HG02852 (cell line): ENCODE data around the gene ECPAS.
"Not testable (repeated sequence)": the region's sequence is repeated elsewhere in the genome, so short reads cannot be mapped to it uniquely, and the experiment has no call there.

Experiments used
- ATAC-seq: cut with Tn5 transposase; IDR thresholded peaks from one replicate; pipeline ENCODE4 v1.9.1; 2021; ENCODE audit warnings: mild to moderate bottlenecking, moderate library complexity; ENCODE audit not compliant: unreplicated experiment

The ECPAS gene

DNA sequence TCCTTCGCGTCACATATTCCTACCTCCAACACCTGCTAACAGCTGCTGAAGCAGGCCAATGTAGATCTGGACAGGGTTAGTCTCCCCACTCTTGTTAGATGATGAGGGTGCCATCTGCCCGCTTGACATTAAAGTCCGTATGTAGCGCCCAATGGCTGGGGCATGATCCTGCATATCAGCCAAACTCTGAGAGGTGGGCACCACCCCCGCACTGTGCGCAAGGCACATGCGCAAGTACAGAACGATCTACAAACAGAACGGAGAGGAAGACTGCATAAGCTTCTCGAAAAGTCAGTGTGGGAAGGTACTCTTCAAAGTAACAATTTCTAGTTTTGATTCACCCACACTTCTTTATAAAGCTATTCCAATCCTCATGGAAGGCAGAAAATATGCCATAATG is 69.8 kb downstream of the ECPAS start:
- no peak for ATAC-seq

DNA sequence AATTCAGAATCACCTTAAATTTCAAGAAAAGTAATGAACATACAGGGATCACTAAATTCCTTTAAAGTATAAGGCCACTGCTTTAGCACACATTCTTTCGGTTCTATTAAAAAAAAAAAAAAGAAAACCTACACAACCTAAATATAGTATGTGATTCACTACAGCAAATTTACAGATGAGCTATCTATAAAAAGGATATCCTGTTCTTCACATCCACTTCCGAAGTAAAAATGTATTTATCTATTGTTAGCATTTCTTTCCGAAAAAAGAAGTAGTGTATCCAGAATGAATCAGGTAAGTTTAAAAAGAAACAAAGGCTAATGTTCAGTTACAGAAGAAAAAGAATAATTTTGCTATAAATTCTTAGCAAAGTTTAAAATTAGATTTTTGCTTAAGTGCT is 70.2 kb downstream of the ECPAS start:
- ATAC-seq: no peak

DNA sequence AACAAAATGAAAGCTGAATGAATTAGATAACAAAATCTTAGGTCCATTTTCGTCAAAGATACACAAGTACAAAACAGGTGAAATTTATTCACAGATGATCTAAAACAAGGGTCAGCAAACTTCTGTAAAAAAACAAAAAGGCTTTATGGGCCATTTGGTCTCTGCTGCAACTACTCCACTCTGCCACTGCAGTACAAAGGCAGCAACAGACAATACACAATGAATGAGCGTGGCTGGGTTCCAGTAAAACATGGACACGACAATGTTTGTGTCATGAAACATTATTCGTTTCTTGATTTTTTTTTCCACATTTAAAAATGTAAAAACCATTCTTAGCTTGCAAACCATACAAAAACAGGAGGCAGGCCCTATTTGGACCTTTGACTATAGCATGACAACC is 71.9 kb downstream of the ECPAS start:
- ATAC-seq: no peak

DNA sequence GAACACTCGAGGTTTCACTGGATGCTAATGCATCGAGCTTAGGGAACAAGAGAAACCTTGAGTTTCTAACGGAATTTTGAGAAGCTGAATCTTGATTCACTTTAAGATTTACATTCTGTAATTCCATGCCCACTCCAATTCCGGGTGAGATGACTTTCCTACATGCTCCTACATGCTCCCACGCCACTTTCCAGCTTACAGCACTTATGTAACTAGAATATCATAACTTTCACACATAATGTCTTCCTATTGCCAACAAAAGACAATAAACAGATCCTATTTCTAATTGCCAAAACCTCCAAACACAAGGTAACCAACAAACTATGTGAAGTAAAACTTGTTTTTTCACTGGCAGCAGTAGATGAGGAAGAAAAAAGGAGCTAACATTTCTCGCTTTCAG is 72.9 kb downstream of the ECPAS start:
- no peak for ATAC-seq

DNA sequence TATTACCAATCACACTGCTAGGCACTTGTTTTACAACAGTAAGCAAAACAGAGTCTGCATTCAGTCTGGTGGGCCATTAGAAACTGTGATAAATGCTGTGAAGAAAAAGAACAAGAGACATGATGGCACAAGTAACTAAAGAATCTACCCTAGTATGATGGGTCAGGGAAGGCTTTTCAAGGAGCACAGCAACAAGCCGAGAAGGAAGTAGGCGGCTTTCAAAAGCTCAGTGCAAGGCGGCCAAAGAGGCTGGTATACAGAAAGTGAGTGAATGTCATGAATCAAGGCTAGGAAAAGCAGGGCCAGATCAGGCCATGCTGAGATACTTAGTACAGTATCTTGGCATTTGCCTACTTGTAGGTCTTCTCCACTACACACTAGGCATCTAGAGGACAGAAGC is 76.4 kb downstream of the ECPAS start:
- ATAC-seq: no peak

DNA sequence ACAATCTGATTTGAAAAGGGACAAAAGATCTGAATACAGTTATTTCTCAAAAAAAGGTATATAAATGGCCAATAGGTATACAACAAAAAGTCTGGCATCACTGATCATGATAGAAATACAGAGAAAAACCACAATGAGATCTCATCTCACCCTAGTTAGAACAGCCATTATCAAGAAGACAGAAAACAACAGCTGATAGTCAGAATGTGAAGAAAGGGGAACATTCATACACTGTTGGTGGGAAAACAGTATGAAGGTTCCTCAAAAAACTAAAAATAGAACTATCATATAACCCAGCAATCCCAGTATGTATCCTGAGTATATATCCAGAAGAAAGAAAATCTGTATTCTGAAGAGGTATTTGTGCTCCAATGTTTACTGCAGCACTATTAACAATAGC is 78.5 kb downstream of the ECPAS start:
- ATAC-seq: no peak

DNA sequence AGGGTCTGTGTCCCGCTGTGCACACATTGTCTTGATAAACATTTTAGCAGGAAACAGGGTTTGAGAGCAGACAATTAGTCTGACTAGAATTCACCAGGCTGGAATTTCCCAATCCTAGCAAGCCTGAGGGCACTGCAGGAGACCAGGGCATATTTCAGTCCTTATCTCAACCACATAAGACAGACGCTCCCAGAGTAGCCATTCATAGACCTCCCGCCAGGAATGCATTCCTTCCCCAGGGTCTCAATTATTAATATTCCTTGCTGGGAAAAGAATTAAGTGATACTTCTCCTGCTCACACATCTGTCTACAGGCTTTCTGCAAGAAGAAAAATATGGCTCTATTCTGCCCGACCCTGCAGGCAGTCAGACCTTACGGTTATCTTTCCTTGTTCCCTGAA is 82.7 kb downstream of the ECPAS start:
- not testable (repeated sequence) for ATAC-seq

DNA sequence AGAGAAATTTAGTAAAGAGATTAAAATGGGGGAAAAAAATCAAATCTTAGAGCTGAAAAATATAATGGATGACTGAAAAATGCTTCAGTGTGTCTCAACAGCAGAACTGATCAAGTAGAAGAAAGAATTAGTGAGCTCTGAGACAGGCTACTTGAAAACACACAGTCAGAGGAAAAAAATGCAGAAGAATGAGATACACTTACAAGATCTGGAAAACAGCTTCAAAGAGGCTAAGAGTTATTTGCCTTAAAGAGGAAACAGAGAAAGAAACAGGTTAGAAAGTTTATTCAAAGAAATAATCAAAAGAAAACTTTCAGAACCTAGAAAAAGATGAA is 83.7 kb downstream of the ECPAS start:
- no peak for ATAC-seq

DNA sequence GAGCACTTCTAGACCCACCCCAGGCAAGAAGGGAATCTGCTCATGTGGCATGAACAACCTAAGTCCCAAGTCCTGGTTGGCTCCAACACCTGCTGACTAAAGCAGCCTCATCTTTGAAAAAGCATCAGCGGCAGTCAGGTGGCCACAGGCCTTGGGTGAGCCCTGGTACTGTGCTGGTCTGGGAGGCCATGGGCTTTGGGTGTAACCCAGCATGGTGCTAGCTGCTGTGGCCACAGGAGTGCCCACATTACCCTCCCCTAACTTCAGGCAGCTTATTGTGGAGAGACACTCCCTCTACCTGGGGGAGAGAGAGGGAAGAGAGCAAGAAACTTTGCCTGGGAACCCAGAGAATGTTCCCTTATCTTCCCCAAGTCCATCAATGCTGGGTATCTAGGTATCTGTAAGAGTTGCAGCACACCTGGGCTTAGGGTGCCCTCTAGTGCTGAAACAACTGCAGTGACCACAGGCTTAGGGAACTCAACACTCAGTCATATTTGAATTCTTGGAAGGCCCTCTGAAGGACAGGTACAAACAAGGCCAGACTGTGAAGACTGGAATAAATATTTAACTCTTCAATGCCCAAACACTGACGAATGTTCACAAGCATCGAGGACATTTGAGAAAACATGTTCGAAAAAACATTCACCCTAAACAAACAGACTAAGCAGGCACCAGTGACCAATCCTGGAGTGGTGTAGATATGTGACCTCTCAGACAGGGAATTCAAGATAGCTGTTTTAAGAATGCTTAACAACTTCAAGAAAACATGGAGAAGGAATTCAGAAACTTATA is 84.2 kb downstream of the ECPAS start:
- no peak for ATAC-seq

DNA sequence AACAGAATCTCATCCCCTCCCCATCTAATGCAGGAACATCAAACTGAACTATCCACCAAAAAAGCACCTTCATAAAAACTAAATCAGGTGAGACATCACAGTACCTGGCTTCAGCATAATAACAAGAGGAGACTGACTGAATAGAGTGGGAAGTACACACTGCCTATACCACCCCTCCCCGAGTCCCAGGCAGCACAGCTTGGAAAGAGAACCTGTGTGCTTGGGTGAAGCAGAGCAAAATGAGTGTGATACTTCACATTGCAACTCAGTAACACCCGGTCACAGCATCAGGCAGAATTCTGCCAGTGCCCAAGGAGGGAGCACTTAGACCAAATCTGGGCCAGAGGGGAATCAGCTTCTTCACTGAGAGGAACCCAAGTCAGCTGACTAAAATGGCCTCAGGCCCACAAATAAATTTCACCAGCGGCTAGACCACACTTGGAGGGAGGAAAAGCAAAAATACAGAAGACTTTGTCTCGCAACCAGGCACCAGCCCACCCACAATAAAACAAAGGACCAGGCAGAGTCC is 84.9 kb downstream of the ECPAS start:
- no peak for ATAC-seq

DNA sequence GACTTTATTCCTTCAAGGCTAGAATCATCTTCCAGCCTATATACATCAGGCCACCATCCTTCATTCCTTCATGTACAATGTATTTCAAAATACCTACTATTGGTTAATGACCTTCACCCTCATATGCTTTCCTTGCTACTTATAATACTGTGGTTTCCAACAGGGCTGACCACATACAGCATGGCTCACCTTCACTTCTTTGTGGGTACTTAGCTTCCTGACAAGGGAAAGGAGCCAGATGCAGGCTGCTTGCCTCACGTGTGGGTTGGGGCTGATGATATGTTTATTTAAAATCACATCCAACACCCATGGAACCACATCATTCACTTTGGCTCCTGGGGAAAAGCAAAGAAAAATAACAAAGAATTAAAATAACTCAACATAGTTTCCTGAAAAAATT is 90.2 kb downstream of the ECPAS start:
- no peak for ATAC-seq

DNA sequence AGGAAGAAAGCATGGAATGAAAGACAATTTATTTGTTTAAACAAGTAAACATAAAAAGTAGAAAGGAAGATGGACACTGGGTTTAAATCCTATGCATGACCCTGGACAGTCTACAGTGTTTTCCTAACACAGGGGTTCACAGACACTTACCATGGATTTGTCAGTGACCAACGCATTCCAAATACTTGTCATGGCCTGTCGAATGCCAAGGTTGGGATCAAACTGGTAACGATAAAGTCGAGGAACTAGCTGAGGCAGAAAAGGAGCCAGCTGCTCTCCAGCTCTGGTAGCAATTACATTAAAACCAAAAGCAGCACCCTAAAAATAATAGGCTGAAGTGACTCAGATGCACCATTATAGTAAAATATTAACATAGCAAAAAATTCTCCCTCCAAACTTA is 94.8 kb downstream of the ECPAS start:
- no peak for ATAC-seq

DNA sequence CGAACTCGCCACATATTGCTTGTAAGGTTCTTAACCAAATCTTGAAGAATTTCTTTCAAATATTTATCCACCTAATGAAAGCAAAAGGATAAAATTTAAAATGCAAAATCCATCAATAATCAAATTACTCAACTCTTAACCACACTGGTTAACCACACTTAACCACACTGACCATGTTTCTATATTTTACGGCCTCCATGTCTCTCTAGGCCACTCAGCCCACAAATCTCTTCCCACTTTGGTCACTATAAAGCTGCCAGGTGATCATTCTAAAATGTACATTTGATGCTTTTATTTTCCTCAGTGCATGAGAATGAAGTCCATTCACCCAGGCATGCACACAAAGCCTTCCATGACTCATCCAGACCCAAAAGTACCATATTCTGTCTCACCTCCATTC is 97.8 kb downstream of the ECPAS start:
- no peak for ATAC-seq

DNA sequence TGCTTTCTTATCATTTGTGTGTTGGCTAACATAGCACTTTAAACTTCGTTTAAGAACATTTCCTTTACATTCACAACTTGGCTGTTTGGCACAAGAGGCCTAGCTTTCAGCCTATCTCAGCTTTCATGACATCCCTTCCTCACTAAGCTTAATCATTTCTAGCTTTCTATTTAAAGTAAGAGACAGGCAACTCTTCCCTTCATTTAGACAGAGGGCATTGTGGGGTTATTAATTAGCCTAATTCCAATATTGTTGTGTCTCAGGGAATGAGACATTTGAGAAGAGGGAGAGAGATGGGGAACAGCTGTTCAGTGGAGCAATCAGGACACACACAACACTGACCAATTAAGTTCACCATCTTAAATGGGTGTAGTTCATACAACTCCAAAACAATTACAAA is 103.2 kb downstream of the ECPAS start:
- no peak for ATAC-seq

DNA sequence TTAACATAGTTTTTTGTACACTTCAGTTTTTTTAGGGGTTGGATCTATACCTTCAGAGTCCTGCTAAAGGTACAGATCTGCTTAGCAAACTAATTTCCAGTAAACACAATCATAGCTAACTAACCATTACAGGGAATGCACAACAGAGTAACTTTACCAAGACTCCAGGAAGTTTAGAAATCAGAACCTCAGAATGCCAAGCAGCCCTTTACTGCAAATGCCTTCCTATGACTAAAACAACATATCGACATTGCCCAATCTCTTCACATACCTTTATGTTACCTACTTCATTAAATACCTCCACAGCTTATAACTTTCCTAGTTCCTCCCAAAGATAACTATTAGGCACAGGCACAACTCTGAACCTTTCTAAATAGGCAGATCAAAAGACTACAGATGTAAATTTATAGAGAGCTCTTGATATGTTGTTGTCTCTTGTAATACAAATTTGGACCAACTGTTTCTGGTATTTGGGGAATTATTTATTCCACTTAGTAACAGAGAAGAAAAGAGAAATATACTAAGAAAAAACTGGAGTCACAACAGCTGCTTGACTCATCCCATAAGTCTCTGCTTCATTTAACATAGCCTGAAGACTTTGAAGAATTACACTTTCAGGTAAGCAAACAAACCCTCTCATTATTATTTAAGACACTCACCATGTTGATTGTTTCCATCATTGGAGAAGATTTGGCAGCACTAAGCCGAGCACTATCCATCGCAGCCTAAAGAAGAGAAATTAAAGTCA is 108.2 kb downstream of the ECPAS start:
- no peak for ATAC-seq

DNA sequence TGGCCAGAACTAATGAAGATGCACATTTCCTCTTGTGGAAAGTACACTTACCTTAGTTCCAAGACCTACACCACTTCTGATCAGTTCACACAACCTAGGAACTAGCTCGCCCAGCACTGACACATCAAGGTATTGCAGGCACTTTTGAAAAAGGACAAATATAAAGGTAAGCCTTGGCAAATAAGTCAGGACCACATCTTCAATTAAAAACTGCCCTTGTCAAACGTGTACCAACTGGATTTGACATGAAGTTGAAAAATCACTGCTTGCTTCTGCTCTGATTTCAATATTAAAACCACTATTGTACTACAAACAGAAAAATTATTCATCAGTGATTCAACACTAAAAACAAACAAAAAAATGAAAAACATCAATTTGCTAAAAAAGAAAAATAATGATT is 109.1 kb downstream of the ECPAS start:
- ATAC-seq: no peak

DNA sequence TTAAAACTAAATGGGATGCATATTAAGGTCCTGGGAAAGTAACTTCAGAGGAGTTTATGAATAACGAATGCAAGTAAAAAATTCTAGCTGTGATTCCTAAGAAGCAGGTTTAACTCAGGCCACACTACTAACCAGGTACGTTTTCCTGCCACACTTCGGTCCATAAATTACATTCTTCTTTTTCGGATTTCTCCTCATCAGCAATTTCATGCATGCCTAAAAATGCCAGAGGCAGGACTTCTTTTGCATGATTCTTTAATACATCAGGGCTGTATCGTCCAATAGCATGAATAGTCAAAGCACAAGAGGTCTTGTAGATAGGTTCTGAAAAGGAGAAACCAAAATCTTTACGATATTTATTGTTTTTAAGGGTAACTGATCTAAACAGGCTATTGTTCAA is 111.9 kb downstream of the ECPAS start:
- ATAC-seq: no peak

DNA sequence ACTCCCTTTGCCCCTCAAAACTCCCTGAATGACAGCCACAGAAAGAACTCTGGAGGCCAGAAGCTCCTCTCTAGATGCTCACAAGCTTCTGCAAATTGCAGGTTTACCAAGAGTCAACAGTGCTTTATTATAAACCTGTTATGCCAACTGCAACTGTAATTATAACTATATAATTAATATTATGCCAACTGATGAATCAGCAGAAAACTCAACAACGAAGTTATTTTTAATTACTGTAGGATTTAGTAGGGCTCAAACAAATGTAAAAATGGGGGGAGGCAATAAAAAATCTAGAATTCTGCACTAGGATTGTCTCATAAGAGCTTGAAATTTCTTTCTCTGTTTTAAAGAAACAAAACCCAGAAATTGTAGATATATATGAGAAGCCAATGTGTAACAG is 117.2 kb downstream of the ECPAS start:
- no peak for ATAC-seq

DNA sequence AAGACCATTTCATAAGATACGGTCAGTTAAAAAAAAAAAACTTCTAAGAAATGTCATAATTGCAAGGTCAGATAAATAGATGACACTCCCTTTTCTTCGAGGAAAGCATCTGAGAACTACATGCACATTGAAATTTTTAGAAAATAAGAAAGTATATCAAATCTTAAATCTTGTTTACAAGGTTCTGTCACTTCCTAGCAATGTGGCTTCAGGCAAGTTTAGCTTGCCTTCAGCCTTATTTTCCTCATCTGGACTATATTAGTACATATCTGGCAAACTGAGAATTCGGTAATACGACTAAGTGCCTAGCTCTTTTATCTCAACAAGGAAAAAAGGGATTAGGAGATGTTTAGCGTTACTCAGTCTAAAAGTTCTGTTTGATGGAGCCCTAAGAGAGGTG is 121.7 kb downstream of the ECPAS start:
- ATAC-seq: no peak

DNA sequence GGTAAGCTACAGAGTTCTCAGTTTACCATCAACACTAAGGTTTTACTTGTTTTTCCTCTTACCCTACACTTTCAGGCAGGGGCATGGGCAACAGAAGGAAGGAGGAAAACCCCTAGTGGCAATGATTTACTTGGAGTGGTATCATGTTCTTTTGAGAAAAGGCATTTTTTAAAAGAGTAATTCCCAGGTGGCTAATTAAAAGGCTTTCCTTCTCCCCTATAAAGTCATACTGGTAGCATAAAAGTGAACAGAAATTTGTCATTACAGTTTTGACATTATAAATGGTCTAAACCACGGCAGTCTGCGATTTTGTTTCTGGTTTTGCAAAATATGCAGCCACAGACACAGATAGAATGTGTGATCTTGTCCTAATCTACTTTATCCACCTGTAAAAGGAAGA is 123.3 kb downstream of the ECPAS start:
- ATAC-seq: no peak

DNA sequence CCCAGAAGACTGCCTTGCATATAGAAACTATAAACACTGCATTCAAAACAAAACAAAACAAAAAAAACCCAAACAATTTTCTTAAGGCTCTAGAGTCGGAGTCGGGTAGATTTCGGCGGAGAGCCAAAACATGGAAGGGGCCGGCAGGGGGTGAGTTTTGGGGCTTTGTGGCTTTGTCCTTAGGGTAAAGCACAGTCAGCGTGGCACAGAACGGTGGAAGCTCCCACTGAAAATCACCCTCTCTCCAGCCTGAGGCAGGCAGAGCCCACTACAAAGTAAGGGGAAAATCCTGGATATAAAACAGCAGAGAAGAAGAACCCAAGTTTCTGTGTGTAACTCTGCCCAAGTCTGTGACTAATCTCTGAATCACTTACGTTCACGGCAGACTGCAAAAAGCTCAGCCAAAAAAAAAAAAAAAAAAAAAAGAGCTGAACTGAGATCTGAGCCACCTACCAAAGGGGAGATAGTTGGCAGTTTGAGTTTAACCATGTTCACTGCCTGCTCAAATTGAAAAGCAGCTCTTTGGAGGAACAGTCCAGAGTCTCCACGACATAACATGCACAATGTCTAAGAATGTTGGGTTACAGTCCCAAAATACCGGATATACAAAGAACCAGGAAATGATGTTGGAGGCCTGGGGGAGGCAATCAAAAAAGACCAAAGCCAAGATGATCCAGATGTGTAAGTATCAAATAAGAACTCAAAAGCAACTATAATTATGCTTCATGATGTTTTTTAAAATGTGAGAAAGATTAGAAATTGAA is 127.5 kb downstream of the ECPAS start:
- ATAC-seq: no peak

DNA sequence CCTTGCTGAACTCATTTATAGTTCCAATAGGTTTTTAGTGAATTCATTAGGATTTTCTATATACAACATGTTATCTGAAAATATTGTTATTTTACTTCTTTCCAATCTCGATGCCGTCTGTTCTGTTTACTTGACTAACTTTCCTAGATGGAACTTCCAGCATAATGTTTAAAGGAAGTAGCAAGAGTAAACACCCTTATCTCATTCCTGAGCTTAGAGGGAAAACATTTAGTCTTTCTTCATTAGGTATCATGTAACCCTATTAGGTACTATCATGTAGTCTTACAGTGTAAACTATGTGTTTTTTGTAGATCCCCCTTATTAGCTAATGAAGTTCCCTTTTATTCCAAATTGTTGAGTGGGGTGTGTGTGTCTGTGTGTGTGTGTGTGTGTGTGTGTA is 131.6 kb downstream of the ECPAS start:
- ATAC-seq: no peak
